ENCODE measurements around the gene RIN3. TPM values are rescaled to one million over a fixed set of nuclear protein-coding genes. Genes with fewer than 3 reads are reported as not detected.

The RIN3 gene
- total and polyA plus RNA-seq, 10 of the 15 experiments (the other 5 are each of a cell fraction or from before 2014, with no cell fraction given), result 0.91 to 23.3 (median 6.3) TPM

DNA sequence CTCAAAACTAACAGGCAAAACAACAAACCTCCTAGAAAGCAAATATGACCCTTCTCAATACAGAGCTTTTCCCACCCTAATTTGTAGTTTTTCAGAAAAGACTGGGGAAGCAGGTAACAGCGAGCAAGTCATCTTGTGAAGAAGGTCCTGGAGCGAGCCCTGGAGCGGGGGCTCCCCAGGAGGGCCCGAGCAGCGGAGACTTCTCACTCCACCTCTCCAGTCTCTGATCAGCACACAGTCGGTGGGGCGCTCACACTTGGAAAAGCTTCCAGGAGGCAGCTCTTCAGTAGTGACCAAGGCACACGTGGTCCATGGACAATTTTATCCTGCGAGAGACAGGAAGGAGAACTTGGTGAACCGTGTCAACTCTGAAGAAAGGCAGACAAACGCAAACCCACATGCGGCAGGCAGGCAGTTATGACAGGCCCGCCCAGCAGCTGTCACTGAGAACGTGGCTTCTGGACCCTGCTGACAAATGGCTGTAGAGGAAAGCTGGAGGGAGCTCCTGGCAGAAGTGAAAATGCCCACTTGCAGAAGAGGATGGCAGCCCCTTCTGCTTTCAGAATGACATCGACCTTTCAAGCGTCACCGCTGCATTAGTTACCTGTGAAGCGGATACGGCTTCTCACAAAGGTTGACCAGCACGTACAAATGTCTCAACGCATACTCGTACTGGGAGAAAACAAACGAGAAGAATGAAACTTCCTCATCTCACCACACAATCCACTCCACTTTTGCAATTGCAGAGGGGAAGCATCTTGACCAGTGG lies 190.6 kb downstream of the RIN3 start (continued):
- TF ChIP-seq, protein P1, sequence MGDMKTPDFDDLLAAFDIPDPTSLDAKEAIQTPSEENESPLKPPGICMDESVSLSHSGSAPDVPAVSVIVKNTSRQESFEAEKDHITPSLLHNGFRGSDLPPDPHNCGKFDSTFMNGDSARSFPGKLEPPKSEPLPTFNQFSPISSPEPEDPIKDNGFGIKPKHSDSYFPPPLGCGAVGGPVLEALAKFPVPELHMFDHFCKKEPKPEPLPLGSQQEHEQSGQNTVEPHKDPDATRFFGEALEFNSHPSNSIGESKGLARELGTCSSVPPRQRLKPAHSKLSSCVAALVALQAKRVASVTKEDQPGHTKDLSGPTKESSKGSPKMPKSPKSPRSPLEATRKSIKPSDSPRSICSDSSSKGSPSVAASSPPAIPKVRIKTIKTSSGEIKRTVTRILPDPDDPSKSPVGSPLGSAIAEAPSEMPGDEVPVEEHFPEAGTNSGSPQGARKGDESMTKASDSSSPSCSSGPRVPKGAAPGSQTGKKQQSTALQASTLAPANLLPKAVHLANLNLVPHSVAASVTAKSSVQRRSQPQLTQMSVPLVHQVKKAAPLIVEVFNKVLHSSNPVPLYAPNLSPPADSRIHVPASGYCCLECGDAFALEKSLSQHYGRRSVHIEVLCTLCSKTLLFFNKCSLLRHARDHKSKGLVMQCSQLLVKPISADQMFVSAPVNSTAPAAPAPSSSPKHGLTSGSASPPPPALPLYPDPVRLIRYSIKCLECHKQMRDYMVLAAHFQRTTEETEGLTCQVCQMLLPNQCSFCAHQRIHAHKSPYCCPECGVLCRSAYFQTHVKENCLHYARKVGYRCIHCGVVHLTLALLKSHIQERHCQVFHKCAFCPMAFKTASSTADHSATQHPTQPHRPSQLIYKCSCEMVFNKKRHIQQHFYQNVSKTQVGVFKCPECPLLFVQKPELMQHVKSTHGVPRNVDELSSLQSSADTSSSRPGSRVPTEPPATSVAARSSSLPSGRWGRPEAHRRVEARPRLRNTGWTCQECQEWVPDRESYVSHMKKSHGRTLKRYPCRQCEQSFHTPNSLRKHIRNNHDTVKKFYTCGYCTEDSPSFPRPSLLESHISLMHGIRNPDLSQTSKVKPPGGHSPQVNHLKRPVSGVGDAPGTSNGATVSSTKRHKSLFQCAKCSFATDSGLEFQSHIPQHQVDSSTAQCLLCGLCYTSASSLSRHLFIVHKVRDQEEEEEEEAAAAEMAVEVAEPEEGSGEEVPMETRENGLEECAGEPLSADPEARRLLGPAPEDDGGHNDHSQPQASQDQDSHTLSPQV (IDR thresholded peaks at IDR 0.05), result no peak
- TF ChIP-seq, protein P2, sequence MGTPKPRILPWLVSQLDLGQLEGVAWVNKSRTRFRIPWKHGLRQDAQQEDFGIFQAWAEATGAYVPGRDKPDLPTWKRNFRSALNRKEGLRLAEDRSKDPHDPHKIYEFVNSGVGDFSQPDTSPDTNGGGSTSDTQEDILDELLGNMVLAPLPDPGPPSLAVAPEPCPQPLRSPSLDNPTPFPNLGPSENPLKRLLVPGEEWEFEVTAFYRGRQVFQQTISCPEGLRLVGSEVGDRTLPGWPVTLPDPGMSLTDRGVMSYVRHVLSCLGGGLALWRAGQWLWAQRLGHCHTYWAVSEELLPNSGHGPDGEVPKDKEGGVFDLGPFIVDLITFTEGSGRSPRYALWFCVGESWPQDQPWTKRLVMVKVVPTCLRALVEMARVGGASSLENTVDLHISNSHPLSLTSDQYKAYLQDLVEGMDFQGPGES (IDR thresholded peaks at IDR 0.05), result no peak
- TF ChIP-seq SREBF2 (IDR thresholded peaks at IDR 0.05; ENCODE audit: low read length), result no peak
- peak; percentile 93 for TF ChIP-seq DPF2 (IDR thresholded peaks at IDR 0.05)
- no peak for TF ChIP-seq RAD21 (IDR thresholded peaks at IDR 0.05; ENCODE audit: insufficient read depth, low read depth, low read length)
- TF ChIP-seq LARP7 (IDR thresholded peaks at IDR 0.05), result no peak
- peak; percentile 79; the same call in 1 of the 2 replicates for TF ChIP-seq SIN3A (IDR thresholded peaks at IDR 0.05; ENCODE audit: low read depth, low read length)
- no peak for TF ChIP-seq PAX8 (IDR thresholded peaks at IDR 0.05)
- TF ChIP-seq MAX (IDR thresholded peaks at IDR 0.05; ENCODE audit: low read depth, low read length), result peak; percentile 67; the same call in 1 of the 2 replicates
- TF ChIP-seq TCF12 (IDR thresholded peaks at IDR 0.05; ENCODE audit: low read depth, low read length), result peak; percentile 81; the same call in 1 of the 2 replicates
- TF ChIP-seq YY1 (IDR thresholded peaks at IDR 0.05; ENCODE audit: low read depth, low read length), result peak; percentile 38; the same call in 1 of the 2 replicates
- TF ChIP-seq RB1 (IDR thresholded peaks at IDR 0.05; ENCODE audit: borderline replicate concordance), result no peak
- TF ChIP-seq ETV6 (conservative IDR thresholded peaks at IDR 0.05 in 1 of 2, IDR thresholded peaks at IDR 0.05 in 1 of 2; ENCODE audit: borderline replicate concordance in 1 of 2, low read depth in 1 of 2), result no peak
- TF ChIP-seq YBX1 (IDR thresholded peaks at IDR 0.05), result no peak
- TF ChIP-seq GATAD2B (conservative IDR thresholded peaks at IDR 0.05; ENCODE audit: low read depth), result peak; percentile 78; the same call in 1 of the 2 replicates
- peak; percentile 58; the same call in 1 of the 2 replicates for TF ChIP-seq RAD51 (IDR thresholded peaks at IDR 0.05)
- peak; percentile 66; the same call in 1 of the 2 replicates for TF ChIP-seq TCF3 (IDR thresholded peaks at IDR 0.05; ENCODE audit: borderline replicate concordance, insufficient read depth, low read depth, low read length)
- TF ChIP-seq CTCF (IDR thresholded peaks at IDR 0.05 in 2 of 3, conservative IDR thresholded peaks at IDR 0.05 in 1 of 3; ENCODE audit: control insufficient read depth in 2 of 3, extremely low read depth in 1 of 3, insufficient read depth in 1 of 3, low read depth in 3 of 3, low read length in 3 of 3), result no peak
- TF ChIP-seq BCL3 (IDR thresholded peaks at IDR 0.05; ENCODE audit: borderline replicate concordance, insufficient read depth, low read depth, low read length, poor library complexity, severe bottlenecking), result no peak
- TF ChIP-seq SPI1 (IDR thresholded peaks at IDR 0.05; ENCODE audit: borderline replicate concordance, insufficient read depth, low read depth, low read length), result peak; percentile 85
